ENCODE results near the gene ZC3H15.
A peak's percentile ranks its signal among the peaks of the same experiment; 100 is the strongest.
"Not testable (repeated sequence)": the region's sequence is repeated elsewhere in the genome, so short reads cannot be mapped to it uniquely, and the experiment has no call there.

The ZC3H15 gene

GRCh38 chr2:186485871-186486650 is at the start of gene ZC3H15:
ZC3H15 (plus strand) TSS chr2:186486260; CDS start chr2:186486383, 123 bp downstream.
- DNase-seq (ENCODE audit: low read depth): peak; percentile 95

GRCh38 chr2:186437719-186438118 is 48.3 kb upstream of the ZC3H15 start:
- no peak for DNase-seq (ENCODE audit: low read depth)

GRCh38 chr2:186439673-186440095 is 46.4 kb upstream of the ZC3H15 start:
- not testable (repeated sequence) for DNase-seq (ENCODE audit: low read depth)

- DNase-seq (ENCODE audit: low read depth): no peak
Observed at GRCh38 chr2:186440506-186440905, 45.6 kb upstream of the ZC3H15 start.

GRCh38 chr2:186442885-186443284 is 43.2 kb upstream of the ZC3H15 start:
- DNase-seq (ENCODE audit: low read depth): no peak

- no peak for DNase-seq (ENCODE audit: low read depth)
Observed at GRCh38 chr2:186443851-186444250, 42.2 kb upstream of the ZC3H15 start.

- no peak for DNase-seq (ENCODE audit: low read depth)
Observed at GRCh38 chr2:186445506-186445905, 40.6 kb upstream of the ZC3H15 start.

- DNase-seq (ENCODE audit: low read depth): no peak
Observed at GRCh38 chr2:186455613-186456012, 30.4 kb upstream of the ZC3H15 start.

- DNase-seq (ENCODE audit: low read depth): no peak
Observed at GRCh38 chr2:186456941-186457340, 29.1 kb upstream of the ZC3H15 start.

- DNase-seq (ENCODE audit: low read depth): no peak
Observed at GRCh38 chr2:186457908-186458307, 28.2 kb upstream of the ZC3H15 start.

- DNase-seq (ENCODE audit: low read depth): no peak
Observed at GRCh38 chr2:186459009-186459408, 27.1 kb upstream of the ZC3H15 start.

- DNase-seq (ENCODE audit: low read depth): no peak
Observed at GRCh38 chr2:186460465-186460864, 25.6 kb upstream of the ZC3H15 start.

- no peak for DNase-seq (ENCODE audit: low read depth)
Observed at GRCh38 chr2:186466743-186467142, 19.3 kb upstream of the ZC3H15 start.

- DNase-seq (ENCODE audit: low read depth): no peak
Observed at GRCh38 chr2:186467421-186467820, 18.6 kb upstream of the ZC3H15 start.

GRCh38 chr2:186472722-186473493 is 13.2 kb upstream of the ZC3H15 start:
- DNase-seq (ENCODE audit: low read depth): not testable (repeated sequence)

GRCh38 chr2:186474239-186474638 is 11.8 kb upstream of the ZC3H15 start:
- not testable (repeated sequence) for DNase-seq (ENCODE audit: low read depth)

GRCh38 chr2:186477790-186478189 is 8.3 kb upstream of the ZC3H15 start:
- no peak for DNase-seq (ENCODE audit: low read depth)

- DNase-seq (ENCODE audit: low read depth): no peak
Observed at GRCh38 chr2:186480991-186481390, 5.1 kb upstream of the ZC3H15 start.

GRCh38 chr2:186484062-186484735 is 1.9 kb upstream of the ZC3H15 start:
- DNase-seq (ENCODE audit: low read depth): no peak

- no peak for DNase-seq (ENCODE audit: low read depth)
Observed at GRCh38 chr2:186485576-186485870, 537 bp upstream of the ZC3H15 start.

- DNase-seq (ENCODE audit: low read depth): no peak
Observed at GRCh38 chr2:186486651-186487647, 889 bp downstream of the ZC3H15 start.

All from T-helper 22 cell (primary cell).